Skeletal muscle cell (primary cell): Measurements from ENCODE around the gene C18orf32.

Source experiments
- DNase-seq: peaks from one replicate; pipeline ENCODE4 v3.0.0-alpha.2; 2010; ENCODE audit warnings: low read depth
- H3K4me3 ChIP-seq: 2 replicates; pipeline ENCODE4 v1.5.1; 2011; ENCODE audit warnings: low read depth, mild to moderate bottlenecking, control low read depth, low read length, moderate library complexity

Gene C18orf32

DNA sequence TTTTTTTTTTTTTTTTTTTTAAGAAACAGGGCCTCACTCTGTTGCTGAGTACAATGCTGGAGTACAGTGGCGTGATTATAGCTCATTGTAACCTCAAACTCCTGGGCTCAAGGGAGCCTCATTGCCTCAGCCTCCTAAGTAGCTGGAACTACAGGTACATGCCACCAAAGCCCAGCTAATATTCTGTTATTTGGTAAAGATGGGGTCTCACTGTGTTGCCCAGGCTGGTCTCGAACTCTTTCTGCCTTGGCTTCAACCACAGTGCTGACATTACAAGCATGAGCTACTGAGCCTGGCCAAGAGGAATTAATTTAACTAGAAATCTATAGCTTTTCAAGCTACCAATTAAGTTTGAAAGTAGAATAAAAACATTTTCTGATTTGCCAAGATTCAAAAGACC is 54.4 kb downstream of the C18orf32 start:
- H3K4me3 ChIP-seq, result no peak overlapping the region
- no peak for DNase-seq

DNA sequence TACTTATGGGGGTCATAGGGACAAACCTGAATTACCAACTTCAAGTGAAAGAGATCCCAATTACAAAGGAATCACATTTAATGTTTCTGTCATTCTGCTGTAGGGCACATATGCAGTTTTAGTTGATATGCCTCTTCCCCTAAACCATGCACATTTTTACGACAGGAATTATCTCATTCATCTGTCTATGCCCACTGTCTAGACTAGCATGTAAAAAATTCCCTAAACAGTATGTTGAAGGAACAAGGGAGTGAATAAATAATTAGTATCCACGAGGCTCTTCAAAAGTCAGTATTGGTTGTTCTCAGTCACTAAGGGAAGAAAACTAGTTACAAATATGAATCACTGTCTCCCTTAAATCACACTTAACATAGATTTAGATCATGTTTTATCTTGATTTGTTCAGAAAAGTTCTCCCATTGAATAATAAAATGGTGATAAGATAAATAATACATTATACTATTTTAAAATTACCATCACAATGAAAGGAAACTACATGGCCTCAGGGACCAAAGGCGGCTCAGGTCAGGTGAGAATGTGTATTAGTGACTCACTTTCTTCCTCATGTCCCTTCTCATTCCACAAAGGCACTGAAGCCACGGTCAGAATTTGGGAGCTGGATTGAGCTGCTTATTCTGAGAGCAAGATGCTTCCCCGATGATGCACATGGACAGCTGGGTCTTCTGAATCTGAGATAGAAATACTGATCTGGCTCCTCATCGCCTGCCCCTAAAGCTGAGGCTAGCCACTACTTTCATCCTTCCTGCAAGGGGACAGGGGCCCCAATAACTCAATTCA is 55.7 kb downstream of the C18orf32 start:
- no peak for DNase-seq
- H3K4me3 ChIP-seq, result no peak overlapping the region
